BE2C (cell line): ENCODE data around the gene CLCN1.

Source experiments
- DNase-seq: peaks from one replicate; pipeline ENCODE4 v3.0.0-alpha.2; 2020
- H3K27me3 ChIP-seq: fragments of 250-450 bp; sonication (Bioruptor Pico); 2 replicates; pipeline ENCODE4 v1.5.1; 2020; ENCODE audit warnings: mild to moderate bottlenecking
- H3K36me3 ChIP-seq: fragments of 250-450 bp; sonication (Bioruptor Pico); 2 replicates; pipeline ENCODE4 v1.5.1; 2020; ENCODE audit warnings: mild to moderate bottlenecking
- H3K4me1 ChIP-seq: fragments of 250-450 bp; sonication (Bioruptor Pico); 2 replicates; pipeline ENCODE4 v1.5.1; 2020
- H3K4me3 ChIP-seq: 2 replicates; pipeline ENCODE4 v1.5.1; 2011; ENCODE audit warnings: low read depth, low read length
- H3K9me3 ChIP-seq: fragments of 250-450 bp; sonication (Bioruptor Pico); 2 replicates; pipeline ENCODE4 v1.5.1; 2020
- TF ChIP-seq, protein P1 (sequence below): IDR thresholded peaks from 2 replicates; pipeline ENCODE4 v1.5.1; 2012; ENCODE audit warnings: mild to moderate bottlenecking, low read depth, low read length

CLCN1 gene

DNA sequence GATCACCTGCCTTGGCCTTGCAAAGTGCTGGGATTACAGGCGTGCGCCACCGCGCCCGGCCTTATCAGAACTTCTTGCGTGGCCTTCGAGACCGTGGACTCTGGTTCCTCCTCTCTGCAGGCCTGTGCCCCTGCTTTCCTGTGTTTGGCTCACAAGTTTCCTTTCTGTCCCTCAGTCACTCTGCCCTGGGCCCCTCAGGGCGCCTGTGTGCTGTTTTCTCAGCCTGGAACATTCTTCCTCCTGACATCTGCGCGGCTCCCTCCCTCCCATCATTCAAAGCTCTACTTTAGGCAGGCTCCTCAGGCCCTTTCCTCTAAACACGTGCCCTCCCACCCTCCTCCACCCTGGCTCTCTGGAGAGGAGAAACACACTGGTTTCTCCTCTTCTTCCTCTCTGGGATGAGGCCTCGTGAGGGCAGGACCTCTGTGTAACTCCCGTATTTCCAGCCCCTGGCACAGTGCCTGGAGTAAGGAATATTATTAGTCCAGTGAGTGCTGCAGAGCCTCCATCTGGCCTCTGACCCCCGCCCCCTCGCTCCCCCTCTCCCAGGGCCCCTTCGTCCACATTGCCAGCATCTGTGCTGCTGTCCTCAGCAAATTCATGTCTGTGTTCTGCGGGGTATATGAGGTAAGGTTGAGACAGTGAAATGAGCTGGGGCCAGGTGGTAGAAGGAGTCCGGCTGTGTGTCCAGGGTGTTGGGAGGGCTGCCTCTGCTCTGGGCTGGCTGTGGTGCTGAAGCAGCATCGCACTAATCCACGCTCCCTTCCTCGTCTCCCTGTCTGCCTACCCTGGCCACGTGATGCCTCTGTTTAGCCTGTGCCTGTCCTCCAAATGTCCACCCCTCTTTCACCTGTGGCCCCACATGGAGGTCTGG is 7.1 kb downstream of the CLCN1 start:
- Histone ChIP-seq H3K36me3 (no peaks in the 10 kb centered on the region), H3K4me1 (no peaks in the 10 kb centered on the region; the same call in 1 of the 2 replicates), H3K9me3 (no peaks in the 10 kb centered on the region), H3K27me3 (no peaks in the 10 kb centered on the region), H3K4me3 (no peak overlapping the region)
- TF ChIP-seq, protein P1, sequence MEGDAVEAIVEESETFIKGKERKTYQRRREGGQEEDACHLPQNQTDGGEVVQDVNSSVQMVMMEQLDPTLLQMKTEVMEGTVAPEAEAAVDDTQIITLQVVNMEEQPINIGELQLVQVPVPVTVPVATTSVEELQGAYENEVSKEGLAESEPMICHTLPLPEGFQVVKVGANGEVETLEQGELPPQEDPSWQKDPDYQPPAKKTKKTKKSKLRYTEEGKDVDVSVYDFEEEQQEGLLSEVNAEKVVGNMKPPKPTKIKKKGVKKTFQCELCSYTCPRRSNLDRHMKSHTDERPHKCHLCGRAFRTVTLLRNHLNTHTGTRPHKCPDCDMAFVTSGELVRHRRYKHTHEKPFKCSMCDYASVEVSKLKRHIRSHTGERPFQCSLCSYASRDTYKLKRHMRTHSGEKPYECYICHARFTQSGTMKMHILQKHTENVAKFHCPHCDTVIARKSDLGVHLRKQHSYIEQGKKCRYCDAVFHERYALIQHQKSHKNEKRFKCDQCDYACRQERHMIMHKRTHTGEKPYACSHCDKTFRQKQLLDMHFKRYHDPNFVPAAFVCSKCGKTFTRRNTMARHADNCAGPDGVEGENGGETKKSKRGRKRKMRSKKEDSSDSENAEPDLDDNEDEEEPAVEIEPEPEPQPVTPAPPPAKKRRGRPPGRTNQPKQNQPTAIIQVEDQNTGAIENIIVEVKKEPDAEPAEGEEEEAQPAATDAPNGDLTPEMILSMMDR: no peak
- DNase-seq: peak; percentile 24

DNA sequence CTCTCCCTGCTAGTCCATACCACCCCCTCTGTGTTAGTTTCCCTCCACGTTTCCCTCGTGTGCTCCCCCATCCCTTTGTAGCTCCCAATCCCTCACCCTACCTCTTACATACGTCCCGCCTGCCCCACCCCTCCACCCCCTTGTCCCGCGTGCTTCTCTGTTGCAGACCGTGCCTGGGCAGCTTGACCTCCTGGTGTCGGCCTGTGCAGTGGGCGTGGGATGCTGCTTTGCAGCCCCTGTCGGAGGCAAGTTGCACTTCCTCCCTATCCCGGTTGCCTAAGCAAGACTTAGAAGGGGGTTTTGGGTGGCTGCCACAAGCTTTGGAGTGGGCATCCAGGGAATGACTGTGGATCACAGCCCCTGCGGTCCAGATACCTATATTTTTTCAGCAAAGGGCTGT is 7.7 kb downstream of the CLCN1 start:
- TF ChIP-seq, protein P1: no peak
- Histone ChIP-seq H3K4me1 (no peaks in the 10 kb centered on the region; the same call in 1 of the 2 replicates), H3K36me3 (no peaks in the 10 kb centered on the region), H3K27me3 (no peaks in the 10 kb centered on the region), H3K9me3 (no peaks in the 10 kb centered on the region), H3K4me3 (no peak overlapping the region)
- DNase-seq: no peak

DNA sequence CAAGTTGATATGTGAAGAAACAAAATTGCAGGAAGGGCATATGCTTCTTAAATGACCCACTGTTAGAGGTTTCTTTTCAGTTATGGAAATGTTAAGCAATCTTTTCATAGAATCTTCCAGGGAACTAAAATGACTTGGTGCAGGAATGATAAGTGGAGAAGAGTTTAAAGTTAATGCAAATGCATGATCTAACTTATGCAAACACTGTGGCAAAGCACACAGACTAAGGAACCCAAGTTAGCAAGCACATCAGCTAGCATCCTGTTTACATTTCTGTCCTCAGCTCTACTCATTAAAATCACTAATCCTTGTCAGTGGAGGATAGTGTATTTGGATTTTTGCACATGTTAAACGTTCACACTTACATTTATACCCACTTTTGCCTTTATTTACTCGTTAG is 9.3 kb downstream of the CLCN1 start:
- DNase-seq: no peak

DNA sequence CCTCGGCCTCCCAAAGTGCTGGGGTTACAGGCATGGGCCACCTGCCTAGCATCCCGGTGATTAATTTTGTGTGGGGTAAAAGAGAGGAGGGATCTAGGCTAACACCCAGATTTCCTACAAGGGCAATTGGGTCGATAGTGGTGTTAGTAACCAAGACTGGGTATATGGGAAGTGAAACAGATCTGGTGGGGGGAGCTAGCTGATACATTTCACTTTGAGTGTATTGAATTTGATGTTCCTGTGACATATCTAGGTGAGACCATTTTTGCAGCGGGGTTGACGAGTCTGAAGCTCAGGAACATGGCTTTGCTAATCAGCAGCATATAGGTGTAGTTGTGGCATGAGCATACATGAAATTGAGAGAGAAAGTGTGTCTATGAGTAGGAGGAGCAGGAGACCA is 12.0 kb downstream of the CLCN1 start:
- DNase-seq: no peak
- H3K4me3 ChIP-seq: no peak overlapping the region
- H3K9me3 ChIP-seq: no peaks in the 10 kb centered on the region
- H3K27me3 ChIP-seq: peaks cover 3% of the 10 kb centered on the region; the same call in 1 of the 2 replicates
- TF ChIP-seq, protein P1: no peak
- no peaks in the 10 kb centered on the region for H3K36me3 ChIP-seq
- no peaks in the 10 kb centered on the region for H3K4me1 ChIP-seq

More for the DNA sequence above, 9.3 kb downstream of the CLCN1 start:
- Histone ChIP-seq H3K36me3 (no peaks in the 10 kb centered on the region), H3K4me1 (no peaks in the 10 kb centered on the region; the same call in 1 of the 2 replicates), H3K9me3 (no peaks in the 10 kb centered on the region), H3K4me3 (no peak overlapping the region), H3K27me3 (no peaks in the 10 kb centered on the region)
- TF ChIP-seq, protein P1: no peak

DNA sequence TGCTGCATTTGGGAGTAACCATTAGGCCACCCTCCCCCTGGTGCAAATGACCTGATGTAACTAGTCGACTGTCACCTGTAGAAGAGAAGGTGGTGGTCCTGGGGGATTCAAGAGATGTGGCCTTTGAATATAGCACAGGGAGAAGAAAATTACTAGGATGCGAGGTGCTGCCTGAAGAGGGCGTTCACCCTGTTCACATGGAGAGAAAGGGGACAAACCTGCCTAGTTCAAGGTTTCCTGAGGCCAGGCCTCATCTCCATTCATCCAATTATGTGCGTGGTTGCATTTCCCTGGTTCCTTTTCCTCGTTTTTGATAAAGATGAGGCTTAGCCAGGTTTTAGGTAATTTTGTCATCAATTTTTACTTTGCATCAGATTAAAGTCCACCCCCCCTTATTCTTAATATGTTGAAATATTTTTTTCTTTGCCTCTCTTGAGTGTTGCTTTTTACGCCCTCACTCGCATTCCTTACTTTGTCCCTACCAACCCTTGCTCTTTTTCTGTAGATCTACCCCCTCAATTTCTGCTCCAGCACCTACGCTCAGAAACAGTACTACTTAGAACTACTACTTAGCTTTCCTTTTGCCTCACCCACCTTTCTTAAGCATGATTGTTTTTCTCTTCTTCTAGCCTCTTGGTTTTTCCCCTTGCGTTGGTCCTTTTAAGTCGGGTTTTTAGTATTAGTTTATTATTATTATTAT is 13.7 kb downstream of the CLCN1 start:
- no peaks in the 10 kb centered on the region for H3K36me3 ChIP-seq
- TF ChIP-seq, protein P1: no peak
- no peak overlapping the region for H3K4me3 ChIP-seq
- peaks cover 3% of the 10 kb centered on the region; the same call in 1 of the 2 replicates for H3K27me3 ChIP-seq
- H3K4me1 ChIP-seq: no peaks in the 10 kb centered on the region
- no peaks in the 10 kb centered on the region for H3K9me3 ChIP-seq
- no peak for DNase-seq
